Activated CD8-positive, alpha-beta memory T cell treated with anti-CD3 and anti-CD28 coated beads, Interleukin-2, amount 50 U/mL, for 48 hours (primary cell): Measurements from ENCODE around the gene IL13RA1.
"Not testable (repeated sequence)": the region's sequence is repeated elsewhere in the genome, so short reads cannot be mapped to it uniquely, and the experiment has no call there.

Experiments used
- DNase-seq: peaks from one replicate; pipeline ENCODE4 v3.0.0-alpha.2; 2020

The IL13RA1 gene

DNA sequence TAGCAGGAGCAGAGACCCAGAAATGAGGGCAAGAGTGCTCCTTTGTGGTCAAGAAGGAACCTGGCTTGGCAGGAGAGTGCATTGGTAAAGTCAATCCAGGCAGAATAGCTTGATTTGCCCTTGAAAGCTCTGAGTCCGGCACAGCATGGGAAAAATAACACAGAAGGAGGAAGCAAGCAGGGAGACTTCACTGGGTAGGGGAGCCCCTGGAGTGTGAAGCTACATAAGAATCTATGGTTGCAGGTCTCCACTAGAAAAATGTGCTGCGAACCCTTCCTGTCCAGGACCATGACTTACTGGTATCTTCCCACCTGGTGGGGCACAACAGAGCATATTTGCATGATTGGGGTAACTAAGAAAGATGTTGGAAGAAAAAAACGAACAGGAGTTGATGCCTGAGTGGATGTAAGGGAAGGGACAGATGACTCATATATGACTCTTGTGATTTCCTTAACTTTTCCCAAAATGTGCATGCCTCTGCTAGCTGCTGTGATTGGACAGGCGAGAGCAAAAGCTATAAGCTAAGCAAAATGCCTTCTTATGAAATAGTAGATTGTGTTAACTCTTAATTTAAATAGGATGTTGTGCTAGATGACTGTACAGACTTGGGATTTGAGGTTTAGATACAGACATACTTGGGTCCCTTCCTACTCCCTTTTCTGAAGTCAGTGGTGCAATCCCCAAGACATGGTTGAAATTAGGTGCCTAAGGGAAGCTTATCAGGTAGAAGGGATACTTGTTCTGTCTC, 3.3 kb downstream of the IL13RA1 start:
- no peak for DNase-seq

GRCh38 chrX:118732551-118732950, 5.1 kb downstream of the IL13RA1 start:
- not testable (repeated sequence) for DNase-seq

DNA sequence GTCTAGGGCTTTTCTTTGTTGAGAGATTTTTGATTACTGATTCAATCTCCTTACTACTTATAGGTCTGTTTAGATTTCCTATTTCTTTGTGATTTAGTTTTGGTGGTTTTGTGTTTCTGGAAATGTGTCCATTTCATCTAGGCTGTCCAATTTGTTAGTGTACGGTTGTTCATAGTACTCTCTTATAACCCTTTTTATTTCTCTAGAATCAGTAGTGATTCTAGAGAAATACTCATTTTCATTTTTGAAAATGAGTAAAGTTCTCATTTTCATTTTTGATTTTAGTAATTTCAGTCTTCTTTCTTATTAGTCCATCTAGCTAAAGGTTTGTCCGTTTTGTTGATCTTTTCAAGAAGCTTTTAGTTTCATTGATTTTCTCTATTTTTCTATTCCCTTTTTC, 7.5 kb downstream of the IL13RA1 start:
- DNase-seq, result no peak

DNA sequence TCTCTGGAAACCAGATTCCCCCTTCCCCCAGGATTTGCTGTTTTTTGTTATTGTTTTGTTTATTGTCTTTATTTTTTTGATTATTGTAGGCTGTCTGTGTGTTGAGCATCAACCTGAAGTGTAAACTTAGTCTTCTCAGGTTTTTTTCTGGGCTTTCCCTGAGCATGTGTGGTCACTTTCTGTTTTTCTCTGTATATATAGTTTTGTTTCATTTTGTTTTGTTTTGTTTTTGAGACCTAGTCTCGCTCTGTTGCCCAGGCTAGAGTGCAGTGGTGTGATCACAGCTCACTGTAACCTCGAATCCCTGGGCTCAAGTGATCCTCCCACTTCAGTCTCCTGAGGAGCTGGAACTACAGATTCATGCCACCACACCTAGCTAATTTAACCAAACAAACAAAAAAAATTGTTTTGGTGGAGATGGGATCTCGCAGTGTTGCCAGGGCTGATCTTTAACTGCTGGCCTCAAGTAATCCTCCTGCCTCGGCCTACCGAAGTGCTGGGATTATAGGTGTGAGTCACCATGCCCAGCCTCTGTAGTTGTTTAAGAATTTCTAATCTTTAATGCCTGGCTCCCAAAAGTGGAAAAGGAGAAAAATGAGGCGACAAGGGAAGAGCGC, 9.1 kb downstream of the IL13RA1 start:
- DNase-seq, result no peak

DNA sequence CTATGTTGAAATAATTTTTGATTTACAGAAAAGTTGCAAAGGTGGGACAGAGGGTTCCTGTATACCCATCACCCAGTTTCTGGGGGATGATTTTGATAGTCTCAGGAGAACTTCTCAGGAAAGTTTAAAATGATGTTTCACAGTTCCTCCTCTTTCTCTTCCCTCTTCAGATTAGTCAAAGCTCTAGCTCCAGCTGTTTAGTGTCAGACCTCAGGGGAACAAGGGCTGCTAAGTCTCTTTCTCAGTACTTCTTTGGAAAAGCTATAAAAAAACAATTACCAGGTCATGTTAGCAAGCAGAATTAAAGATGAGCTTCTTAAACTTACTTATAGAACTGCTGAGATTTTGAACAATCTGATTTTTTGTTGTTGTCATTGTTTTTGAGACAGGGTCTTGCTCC, 12.2 kb downstream of the IL13RA1 start:
- no peak for DNase-seq

DNA sequence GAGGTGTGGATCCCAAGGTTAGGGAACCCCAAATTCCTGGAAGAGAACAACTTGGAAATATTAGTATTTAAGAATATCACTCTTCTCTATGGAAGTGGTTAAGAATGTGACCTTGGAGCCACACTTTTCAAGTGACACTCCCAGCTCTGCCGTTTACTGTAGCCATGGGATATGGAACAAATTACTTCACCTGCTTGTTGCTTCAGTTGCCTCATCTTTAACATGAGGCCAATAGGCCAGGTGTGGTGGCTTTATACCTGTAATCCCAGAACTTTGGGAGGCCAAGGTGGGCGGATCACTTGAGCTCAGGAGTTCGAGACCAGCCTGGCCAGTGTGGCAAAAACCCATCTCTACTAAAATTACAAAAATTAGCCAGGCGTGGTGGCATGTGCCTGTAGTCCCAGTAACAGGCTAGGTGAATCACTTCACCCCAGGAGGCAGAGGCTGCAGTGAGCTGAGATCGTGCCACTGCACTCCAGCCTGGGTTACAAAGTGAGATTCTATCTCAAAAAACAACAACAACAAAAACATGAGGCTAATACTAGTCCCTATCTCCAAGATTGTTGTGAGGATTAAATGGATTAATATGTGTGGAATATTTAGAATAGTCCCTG, 13.0 kb downstream of the IL13RA1 start:
- DNase-seq, result no peak

GRCh38 chrX:118742176-118742575, 14.8 kb downstream of the IL13RA1 start:
- DNase-seq, result no peak

DNA sequence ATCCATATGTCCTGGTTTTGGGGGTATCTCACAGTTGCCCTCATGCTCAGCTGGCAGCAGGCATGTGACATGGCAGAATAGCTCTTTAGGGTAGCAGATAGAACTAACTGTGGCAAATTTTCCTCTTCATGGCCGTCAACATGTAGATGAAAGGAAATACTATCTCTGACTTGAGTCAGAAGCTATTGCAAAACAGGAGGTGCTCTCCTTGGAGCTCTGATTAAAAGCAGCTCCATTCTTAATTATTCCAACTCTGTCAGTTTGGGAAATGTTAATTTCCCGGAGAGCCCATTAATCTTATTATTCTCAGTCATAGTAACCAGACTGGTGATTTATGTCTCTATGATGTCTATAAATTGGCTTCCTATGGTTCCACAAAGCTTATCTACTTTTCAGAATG, 18.2 kb downstream of the IL13RA1 start:
- DNase-seq, result no peak

DNA sequence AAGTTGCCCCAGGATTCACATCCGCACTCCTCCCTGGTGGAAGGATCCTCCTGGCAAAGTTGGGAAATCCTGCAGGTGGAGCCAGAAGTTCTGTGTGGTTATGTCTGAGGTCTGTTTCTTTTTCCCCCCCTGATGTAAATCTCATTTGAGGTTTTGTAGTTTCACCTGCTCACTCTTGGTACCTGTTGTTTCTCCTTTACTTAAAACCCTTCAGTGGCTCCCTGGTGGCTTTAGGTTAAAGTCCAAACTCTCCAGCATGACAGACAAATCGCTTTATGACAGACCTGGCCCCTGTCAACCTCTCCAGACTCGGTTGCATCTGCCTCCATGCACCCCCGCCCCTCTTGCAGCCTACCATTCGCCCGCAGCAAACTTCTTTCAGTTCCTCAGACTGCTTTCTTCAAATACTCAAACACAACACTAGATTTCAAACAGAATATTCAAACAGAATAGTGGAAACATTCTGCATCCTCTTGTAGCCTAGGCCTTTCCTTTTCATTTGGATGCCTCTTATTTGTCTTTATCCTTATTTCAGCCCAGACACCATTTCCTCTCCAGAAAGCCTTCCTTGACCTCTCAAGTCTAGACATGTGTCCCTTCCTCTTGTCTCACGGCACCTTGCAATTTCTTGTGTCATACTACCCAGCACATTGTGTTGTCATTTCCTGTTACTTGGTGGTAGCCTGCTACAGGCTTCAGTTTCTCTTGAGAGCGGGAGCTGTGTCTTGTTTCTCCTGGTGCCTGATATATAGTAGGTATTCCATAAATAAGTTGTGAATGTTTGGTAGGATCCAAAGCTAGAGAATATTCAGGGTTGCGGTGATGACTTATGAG, 24.8 kb downstream of the IL13RA1 start:
- DNase-seq, result no peak

GRCh38 chrX:118755633-118756032, 28.2 kb downstream of the IL13RA1 start:
- no peak for DNase-seq

- DNase-seq, result no peak
Observed at GRCh38 chrX:118756101-118756500, 28.7 kb downstream of the IL13RA1 start.

DNA sequence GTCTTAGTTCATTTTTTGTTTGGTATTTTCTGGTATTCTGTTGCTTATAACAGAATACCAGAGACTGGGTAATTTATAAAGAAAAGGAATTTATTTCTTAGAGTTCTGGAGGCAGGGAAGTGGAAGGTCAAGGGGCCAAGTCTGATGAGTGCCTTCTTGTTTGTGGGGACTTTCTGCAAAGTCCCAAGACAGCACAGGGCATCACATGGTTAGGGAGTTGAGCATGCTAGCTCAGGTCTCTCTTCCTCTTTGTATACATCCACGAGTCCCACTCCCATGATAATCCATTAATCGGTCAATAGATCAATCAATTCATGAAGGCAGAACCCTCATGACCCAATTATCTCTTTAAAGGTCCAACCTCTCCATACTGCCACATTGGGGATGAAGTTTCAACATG, 31.1 kb downstream of the IL13RA1 start:
- no peak for DNase-seq

DNA sequence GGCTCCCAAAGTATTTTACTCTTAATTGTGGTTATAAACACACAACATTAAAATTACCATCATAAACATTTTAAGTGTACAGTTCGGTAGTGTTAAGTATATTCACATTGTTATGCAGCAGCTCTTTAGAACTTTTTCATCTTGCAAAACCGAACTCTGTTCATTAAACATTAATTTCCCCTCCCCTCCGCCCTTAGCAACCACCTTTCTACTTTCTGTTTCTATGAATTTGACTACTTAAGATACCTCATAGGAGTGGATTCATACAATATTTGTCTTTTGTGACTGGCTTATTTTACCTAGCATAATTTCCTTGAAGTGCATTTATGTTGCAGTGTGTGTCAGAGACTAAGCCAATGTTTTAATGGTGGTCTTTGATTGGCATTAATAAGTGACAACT, 32.6 kb downstream of the IL13RA1 start:
- DNase-seq, result no peak

DNA sequence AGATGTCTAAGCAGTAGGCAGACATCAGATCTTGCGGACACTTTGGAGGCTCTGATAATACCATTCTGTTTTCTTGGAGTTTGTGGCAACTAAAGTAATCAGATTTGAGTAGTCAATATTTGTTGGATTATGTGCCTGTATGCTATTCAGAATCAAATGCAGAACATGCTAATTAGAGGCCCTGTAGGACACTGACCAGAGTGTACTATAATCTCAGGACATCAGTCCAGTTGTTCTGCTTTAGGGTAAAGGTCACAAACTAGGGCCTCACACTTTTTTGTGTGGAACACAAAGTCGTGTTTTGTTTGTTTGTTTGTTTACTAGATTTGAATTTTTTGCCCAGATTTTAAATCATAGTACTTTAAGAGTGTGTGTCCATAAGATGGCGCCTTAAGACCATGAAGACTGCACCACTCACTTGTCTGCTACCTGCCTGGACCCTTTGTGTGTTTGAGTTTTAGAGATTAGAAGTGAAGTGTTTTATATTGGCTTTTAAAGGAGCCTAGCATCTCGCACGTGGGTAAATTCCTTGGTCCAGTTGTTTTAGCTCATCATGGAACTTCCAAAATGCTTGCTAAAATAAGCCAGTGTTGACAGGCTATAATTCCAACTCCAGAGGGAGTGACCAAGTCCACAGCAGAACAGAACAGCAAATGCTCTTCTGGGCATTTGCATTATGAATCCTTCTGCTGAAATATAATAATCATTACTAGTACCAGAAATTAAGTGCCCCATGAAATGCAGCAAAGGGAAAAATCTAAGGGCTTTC, 34.7 kb downstream of the IL13RA1 start:
- DNase-seq, result no peak

- no peak for DNase-seq
Observed at GRCh38 chrX:118763489-118763888, 36.1 kb downstream of the IL13RA1 start.

DNA sequence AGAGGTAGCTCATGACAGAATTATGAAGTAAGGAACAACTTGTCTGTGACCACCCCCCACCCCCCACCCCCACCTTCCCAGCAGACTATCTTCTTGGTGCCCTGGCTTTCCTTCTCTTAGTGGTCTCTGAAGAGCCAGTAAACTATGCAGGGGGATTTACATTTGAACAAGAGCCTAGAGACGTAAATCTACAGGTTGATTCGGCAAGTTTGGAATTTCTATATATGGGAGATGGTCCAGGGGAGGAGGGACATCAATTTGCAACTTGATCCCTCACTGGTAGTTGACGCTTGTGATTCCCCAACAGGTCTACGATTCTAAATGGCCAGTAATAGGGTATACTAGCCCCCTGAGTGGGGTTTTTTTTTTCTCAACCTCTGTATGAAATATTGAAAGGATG, 36.7 kb downstream of the IL13RA1 start:
- no peak for DNase-seq

DNA sequence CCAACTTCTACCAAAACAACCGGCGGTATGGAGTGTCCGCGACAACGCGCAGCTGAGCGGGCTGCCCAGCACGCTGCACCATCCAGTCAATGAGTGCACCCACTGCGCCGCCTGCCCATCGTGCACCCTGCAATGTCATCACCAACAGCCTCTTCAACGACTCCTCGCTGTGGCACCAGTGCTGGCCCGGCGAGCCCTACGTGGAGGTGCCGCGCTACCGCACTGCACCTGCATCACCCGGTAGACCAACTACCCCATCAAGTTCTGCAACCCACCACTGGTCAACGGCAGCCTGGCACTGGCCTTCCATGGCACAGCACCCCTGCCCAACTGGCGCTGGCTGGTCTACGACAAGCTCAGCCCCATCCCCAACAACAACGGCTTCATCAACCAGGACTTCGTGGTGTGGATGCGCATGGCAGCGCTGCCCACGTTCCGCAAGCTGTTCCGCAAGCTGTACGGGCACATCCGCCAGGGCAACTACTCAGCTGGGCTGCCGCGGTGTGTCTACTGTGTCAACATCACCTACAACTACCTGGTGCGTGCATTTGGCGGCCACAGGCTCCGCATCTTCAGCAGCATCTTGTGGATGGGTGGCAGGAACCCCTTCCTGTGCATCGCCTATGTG, 42.8 kb downstream of the IL13RA1 start:
- DNase-seq, result no peak

DNA sequence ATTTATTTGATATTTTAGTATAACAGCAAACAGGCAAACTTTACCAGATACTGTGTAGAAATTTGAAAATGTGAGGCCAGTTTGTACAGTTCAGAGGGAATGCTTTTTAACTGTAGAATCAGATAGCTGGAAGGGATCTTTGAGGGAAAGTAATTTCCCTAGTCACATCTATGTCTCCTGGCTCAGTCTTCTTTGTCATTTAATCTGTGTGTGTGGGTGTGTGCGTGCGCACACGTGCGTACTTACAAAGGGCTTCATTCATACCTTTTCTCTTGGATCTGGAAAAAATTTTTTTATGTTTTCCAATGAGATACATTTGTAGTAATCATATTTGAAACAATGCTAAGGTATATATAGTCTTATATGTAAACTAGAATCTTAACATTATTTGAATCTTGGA, 44.6 kb downstream of the IL13RA1 start:
- no peak for DNase-seq

DNA sequence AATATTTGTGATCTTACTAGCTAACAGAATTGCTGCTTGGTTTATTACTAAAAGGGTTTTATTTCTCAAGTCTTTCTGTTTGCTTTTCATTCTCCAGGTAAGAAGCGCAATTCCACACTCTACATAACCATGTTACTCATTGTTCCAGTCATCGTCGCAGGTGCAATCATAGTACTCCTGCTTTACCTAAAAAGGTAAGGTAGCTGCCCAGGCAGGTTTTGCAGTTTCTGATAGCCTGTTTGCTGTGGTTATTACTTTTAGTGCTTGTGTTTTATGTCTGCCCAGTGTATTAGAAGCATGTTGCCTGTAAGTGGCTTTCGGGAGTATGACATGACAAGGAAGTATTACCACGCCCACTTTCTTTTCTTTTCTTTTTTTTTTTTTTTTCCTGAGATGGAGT, 46.4 kb downstream of the IL13RA1 start:
- no peak for DNase-seq

GRCh38 chrX:118779581-118779980, 52.2 kb downstream of the IL13RA1 start:
- no peak for DNase-seq

- DNase-seq, result no peak
Observed at GRCh38 chrX:118780509-118780908, 53.1 kb downstream of the IL13RA1 start.

DNA sequence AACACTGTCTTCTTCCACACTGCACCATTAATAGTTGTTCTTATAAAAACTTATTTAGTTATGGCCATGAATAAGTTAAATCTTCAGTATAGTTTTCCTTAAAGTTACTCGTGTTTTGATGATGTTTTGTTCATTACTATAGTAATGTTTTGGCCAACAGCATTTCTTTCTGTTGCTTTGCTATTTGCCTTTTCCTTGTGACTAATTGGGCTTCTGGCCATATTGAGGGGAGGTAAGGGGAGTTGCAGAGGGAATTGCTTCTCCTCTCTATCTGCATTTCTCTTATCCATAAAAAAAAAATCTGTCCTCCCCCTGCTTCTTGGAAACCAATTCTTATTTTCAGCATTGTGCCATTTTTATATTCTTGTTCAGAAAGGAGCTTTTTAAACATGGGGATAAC, 53.5 kb downstream of the IL13RA1 start:
- no peak for DNase-seq
